GM18499 (cell line): Measurements from ENCODE around the gene CSF3R.

Source experiments
- ATAC-seq: cut with Tn5 transposase; IDR thresholded peaks from one replicate; pipeline ENCODE4 v1.9.1; 2021; ENCODE audit warnings: moderate number of reproducible peaks; ENCODE audit not compliant: insufficient read depth, unreplicated experiment

The CSF3R gene

GRCh38 chr1:36482724-36483388 is at the start of gene CSF3R:
TSS of gene CSF3R (minus strand) at chr1:36482913. CDS start at chr1:36479496, 3,417 bp downstream.
- ATAC-seq: no peak

GRCh38 chr1:36531833-36532232 is 49.1 kb upstream of the CSF3R start:
- ATAC-seq: no peak

GRCh38 chr1:36530791-36531190 is 48.1 kb upstream of the CSF3R start:
- ATAC-seq: no peak

- no peak for ATAC-seq
These were observed 47.5 kb upstream of the CSF3R start for GRCh38 chr1:36530261-36530660.

- ATAC-seq: no peak
These were observed 47.1 kb upstream of the CSF3R start for GRCh38 chr1:36529769-36530260.

- ATAC-seq: no peak
These were observed 45.9 kb upstream of the CSF3R start for GRCh38 chr1:36528361-36529349.

GRCh38 chr1:36525166-36525565 is 42.5 kb upstream of the CSF3R start:
- no peak for ATAC-seq

- no peak for ATAC-seq
These were observed 41.8 kb upstream of the CSF3R start for GRCh38 chr1:36524359-36525062.

- no peak for ATAC-seq
These were observed 41.1 kb upstream of the CSF3R start for GRCh38 chr1:36523850-36524249.

- no peak for ATAC-seq
These were observed 40.5 kb upstream of the CSF3R start for GRCh38 chr1:36523230-36523495.

GRCh38 chr1:36522461-36523229 is 39.9 kb upstream of the CSF3R start:
- no peak for ATAC-seq

- no peak for ATAC-seq
These were observed 39.3 kb upstream of the CSF3R start for GRCh38 chr1:36522021-36522420.

- no peak for ATAC-seq
These were observed 38.2 kb upstream of the CSF3R start for GRCh38 chr1:36520771-36521420.

- ATAC-seq: no peak
These were observed 37.3 kb upstream of the CSF3R start for GRCh38 chr1:36520056-36520455.

GRCh38 chr1:36517011-36517771 is 34.5 kb upstream of the CSF3R start:
- no peak for ATAC-seq

GRCh38 chr1:36516372-36517010 is 33.8 kb upstream of the CSF3R start:
- ATAC-seq: no peak

GRCh38 chr1:36515315-36516138 is 32.8 kb upstream of the CSF3R start:
- no peak for ATAC-seq

GRCh38 chr1:36514501-36514900 is 31.8 kb upstream of the CSF3R start:
- ATAC-seq: no peak
